Superior temporal gyrus (tissue), 1 donor: ENCODE results near the gene TNFRSF17.
"Not testable (repeated sequence)": the region's sequence is repeated elsewhere in the genome, so short reads cannot be mapped to it uniquely, and the experiment has no call there.

Experiments used
- DNase-seq: peaks from one replicate; pipeline ENCODE4 v3.0.0-alpha.2; 2016; ENCODE audit errors: extremely low spot score

TNFRSF17 gene

DNA sequence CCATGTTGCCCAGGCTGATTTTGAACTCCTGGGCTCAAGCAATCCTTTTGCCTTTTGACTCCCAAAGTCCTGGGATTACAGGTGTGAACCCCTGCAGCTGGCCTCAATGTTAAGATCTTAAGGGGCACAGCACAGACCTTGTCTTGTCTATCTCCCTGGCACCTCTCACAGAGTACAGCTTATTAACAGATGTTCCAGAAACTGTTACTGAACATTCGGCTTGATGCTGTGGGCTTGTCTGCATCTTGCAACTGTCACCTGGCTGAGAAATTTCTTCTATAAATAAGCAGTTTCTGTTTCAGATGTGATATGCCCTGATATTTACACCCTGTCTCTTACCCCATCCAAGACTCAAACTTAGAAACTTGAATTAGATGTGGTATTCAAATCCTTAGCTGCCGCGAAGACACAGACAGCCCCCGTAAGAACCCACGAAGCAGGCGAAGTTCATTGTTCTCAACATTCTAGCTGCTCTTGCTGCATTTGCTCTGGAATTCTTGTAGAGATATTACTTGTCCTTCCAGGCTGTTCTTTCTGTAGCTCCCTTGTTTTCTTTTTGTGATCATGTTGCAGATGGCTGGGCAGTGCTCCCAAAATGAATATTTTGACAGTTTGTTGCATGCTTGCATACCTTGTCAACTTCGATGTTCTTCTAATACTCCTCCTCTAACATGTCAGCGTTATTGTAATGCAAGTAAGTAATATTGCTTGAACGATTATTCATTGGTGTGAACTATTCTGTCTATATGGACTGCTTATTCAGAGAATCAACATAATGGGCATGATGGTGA is at the start of gene TNFRSF17:
Gene TNFRSF17, plus strand, starts transcription at position 450 of the 791 bp plus-strand sequence. Its CDS starts 115 bp downstream, at position 565.
- peak; percentile 24 for DNase-seq

DNA sequence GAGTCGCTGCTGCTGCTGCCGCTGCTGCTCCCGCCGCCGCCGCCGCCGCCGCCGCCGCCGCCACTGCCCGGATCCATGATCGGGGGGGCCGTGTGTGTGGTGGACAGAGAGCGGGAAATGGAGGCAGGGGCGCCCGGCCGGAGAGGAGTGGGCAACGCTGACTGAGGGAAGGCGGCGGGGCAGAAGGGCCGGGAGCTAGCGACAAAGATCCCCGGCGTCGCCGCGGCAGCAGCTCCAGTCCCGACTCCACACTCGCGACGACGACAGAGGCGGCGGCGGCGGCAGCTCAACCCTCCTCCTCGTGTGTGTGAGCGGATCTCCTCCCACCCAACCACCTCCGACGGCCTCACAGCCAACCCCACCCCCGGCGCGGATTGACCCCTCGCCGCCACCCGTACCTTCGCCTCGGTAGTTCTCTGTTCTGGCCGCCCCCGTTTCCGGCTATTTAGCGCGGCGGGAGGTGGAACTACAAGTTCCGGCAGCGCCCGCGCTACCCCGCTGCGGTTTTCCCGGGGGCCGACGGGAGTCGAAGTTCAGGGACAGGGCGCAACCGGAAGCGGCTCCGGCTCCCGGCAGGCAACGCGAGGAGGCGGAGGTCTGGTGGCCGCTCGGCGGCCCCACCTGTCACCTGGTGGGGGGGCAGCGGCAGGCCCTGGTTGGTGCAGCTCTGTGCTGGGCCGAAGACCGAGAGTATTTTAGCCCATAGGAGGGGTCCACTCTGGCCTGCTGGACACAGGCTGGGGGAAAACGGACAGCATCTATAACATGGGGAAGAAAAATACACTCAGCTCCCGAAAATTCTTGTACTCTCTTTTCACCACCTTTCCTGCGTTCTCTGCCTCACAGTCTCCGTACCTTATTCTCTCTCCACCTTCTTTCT is 49.1 kb upstream of the TNFRSF17 start, which contains the start of gene GSPT1:
Gene GSPT1, minus strand, starts transcription at position 313 of the 880 bp plus-strand sequence. Its CDS starts 236 bp downstream, at position 77.
- DNase-seq: peak; percentile 98

DNA sequence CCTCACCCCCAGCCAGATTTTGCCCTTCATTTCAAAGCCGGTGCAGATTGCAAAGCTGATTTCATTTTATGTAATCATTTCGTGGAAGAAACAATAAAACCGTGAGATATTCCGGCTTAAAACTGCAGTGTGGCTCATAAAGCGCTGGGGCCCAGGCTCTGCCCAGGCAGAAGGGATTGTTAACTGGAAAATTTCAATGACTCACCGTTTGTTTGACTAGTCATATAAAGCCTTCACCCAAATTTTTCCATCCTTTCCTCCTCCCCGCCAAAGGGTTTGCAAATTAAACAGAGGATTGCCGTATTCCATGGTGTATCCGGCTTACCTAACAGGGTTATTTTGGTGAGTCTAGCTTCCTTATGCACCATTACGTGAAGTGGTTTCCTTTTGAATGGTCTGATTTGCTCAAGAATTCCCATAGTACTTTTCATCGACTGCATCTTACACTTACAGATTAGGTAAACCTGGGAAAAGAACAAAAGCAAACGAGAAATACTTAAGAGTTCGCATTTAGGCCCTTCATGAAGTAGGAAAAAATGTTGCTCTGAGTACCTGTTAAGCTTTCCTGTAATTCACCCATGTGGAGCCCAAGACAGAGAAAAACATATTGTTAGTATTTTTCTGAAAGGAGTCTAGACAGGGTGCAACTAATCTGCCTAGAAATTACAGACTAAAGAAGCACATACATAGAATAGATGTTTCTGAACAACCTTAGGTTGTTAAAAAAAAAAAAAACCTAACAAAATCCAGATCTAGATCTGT is 48.3 kb upstream of the TNFRSF17 start:
- peak; percentile 73 for DNase-seq

DNA sequence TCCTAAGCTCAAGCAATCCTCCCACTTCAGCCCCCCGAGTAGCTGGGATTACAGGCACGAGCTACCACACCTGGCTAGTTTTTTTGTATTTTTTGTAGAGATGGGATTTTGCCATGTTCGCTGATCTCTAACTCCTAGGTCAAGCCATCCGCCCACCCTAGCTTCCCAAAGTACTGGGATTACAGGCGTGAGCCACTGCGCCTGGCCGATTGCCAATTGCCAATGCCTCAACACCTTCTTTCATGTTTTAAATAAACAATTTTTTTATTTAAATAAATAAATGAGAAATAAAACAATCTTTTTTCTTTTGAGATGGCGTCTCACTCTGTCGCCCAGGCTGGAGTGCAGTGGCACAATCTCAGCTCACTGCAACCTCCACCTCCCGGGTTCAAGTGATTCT is 41.0 kb upstream of the TNFRSF17 start:
- DNase-seq: not testable (repeated sequence)

DNA sequence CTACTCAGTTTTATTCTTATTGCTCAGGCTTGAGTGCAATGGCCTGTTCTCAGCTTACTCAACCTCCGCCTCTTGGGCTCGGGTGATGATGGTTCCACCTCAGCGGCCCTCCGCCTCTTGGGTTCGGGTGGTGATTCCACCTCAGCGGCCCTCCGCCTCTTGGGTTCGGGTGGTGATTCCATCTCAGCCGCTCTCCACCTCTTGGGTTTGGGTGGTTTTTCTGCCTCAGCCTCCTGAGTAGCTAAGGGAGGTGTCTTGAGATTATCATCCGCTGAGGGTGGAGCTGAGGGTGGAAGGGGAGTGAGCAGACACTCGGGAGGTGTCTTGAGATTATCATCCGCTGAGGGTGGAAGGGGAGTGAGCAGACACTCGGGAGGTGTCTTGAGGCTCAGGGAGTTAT is 37.7 kb upstream of the TNFRSF17 start:
- DNase-seq: not testable (repeated sequence)

DNA sequence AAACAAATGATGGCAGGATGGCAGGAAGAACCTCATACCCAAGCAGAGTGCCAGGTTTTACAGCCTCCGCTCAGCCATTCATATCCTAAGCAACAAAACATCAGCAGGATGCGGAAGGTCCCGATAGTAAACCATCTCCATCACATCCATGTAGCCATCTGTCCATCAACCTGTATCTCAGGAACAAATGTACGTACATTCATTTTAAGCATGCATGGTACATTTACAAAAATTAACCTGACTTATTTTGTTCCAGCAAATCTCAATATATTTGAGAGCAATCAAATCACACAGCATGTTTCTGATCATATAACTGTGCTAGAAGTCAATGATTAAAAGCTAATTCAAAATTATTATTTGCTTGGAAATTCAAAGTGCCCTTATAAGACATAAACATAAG is 23.1 kb upstream of the TNFRSF17 start, which contains the start of gene NPIPB2:
Gene NPIPB2, minus strand, starts transcription at position 101 of the 400 bp plus-strand sequence. Its CDS starts 0 bp downstream, at position 101.
- not testable (repeated sequence) for DNase-seq

DNA sequence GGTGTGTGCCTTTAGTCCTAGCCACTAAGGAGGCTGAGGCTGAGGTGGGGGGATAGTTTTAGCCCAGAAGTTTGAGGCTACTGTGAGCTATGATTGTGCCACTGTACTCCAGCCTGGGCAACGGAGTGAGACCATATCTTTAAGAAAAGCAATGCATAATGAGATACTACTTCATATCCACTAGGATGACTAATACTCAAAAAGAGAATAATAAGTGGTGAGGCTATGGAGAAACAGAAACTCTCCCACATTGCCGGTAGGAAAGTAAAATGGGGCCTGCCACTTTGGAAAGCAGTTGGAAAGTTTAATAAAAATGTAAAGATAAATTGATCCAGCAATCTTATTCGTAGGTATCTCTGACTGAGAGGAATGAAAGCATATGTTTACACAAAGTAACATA is 18.6 kb upstream of the TNFRSF17 start:
- no peak for DNase-seq

DNA sequence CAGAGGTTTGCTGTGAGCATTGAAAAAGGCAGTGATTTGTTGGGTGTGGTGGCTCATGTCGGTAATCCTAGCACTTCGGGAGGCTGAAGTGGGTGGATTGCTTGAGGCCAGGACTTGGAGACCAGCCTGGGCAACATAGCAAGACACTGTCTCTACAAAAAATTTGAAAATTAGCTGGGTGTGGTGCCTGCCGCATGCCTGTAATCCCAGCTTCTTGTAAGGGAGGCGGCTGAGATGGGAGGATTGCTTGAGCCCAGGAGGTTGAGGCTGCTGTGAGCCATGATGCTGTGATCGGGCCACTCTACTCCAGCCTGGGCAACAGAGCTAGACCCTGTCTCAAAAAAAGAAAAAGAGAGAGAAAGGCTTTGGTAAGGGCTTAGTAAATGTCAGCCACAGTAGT is 16.2 kb upstream of the TNFRSF17 start:
- no peak for DNase-seq

DNA sequence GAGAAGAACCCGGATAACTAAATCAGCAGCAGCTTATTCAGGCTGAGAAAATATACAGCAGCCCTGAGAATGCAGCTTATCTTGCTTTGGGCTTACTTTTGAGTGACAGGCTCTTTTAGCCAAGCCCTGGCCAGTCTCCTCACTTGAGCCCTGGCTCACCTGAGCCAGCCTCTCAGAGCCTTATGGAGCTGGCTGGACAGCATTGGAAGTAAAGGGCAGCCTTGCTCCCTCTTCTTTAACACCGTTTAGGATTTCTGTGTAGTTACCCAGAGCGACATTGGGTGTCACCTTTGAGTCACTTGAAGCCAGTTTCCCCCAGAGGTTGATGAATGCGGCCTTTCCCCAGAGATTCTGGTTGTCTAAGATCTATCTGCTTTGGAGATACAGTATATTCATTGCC is 15.5 kb upstream of the TNFRSF17 start:
- peak; percentile 83 for DNase-seq

DNA sequence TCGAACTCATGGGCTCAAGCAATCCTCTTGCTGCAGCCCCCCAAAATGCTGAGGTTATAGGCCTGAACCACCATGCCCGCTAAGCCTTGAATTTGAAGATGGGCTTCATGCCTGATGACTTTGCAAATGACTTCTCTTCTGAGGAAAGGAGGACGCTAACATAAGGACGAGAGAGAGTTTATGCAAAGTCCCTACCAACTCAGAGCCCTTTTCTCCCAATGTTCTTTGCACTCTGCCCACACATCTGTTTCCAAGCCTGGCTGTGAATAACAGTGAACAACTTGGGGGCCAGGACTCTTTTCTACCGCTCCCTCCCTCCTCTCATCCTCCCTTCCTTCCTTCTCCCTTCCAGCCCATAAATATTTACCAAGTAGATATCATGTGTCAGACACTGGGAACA is 14.6 kb upstream of the TNFRSF17 start:
- DNase-seq: no peak

DNA sequence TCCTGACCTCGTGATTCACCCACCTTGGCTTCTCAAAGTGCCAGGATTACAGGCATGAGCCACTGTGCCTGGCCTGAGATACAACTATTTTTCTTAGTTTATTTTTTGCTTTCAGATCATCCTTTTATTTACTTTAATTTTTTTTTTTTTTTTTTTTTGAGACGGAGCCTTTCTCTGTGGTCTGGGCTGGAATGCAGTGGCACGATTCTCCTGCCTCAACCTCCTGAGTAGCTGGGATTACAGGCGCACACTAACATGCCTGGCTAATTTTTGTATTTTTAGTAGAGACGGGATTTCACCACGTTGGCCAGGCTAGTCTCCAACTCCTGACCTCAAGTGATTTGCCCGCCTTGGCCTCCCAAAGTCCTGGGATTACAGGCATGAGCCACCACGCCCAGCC is 11.4 kb upstream of the TNFRSF17 start:
- not testable (repeated sequence) for DNase-seq

DNA sequence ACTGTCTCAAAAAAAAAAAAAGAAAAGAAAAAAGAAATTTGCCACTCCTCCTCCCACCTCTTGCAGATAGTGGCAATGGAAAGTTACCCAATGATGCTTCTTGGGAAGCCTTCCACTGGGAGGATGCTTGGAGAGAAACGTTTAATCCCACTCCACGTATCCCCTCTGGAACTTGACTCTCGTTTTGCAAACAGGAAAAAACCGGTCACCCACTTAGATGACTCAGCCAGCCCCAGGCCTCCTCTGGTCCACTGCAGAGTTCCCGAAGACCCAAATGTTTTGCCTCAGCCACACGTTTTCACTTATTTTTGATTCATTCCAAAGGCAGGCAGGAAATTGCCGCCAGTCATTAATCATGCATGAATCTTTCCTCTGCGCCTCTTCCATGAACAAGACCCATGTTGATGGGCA is 9.3 kb upstream of the TNFRSF17 start:
- no peak for DNase-seq

DNA sequence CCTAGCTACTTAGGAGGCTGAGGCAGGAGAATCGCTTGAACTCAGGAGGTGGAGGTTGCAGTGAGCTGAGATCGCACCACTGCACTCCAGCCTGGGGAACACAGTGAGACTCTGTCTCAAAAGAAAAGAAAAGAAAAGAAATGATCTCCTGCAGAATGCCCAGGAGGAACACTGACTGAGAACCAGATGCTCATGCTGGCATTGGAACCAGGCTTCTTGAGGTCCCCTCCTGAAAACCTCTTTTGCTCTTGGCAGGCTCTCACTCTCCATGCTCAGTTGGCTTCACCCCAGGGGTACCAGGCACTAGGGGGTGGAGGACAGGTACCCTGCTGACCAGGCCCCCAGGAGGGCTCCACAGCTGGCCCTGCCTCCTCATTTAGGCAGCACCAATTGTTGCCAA is 8.5 kb upstream of the TNFRSF17 start:
- no peak for DNase-seq

DNA sequence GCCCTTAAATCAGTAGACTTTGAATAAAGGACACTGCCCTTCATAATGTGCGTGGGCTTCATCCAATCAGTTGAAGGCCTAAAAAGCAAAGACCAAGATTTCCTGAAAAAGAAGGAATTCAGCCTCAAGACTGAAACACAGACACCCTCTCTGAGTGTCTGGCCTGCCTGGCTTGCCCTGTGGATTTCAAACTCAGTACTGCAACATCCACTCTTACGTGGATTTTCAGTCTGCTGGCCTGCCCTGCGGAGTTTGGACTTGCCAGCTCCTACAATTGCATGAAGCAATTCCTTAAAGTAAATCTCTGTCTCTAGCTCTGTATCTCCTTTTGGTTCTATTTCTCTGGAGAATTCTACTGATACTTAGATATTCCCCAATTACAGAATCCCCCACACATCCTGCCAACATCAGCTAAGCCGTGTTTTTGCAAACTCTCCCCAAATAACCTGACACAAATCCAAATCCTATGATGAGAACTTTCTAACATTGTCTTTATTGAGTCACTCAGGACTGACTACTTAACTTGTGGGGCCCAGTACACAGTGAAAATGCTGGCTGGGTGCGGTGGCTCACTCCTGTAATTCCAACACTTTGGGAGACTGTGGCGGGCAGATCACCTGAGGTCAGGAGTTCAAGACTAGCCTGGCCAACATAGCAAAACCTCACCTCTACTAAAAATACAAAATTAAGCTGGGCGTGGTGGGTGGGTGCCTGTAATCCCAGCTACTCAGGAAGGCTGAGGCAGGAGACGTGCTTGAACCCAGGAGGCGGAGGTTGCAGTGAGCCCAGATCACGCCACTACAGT is 7.2 kb upstream of the TNFRSF17 start:
- no peak for DNase-seq

DNA sequence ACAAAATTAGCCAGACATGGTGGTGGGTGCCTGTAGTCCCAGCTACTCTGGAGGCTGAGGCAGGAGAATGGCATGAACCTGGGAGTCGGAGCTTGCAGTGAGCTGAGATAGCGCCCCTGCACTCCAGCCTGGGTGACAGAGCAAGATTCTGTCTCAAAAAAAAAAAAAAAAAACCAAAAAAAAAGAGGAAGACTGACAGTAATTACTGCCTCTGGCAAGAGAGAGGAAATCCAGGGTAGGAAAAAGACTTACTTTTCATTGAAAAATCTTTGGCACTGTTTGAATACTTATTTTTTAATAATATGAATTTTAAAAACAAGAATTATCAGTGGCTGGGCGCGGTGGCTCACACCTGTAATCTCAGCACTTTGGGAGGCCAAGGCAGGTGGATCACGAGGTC is 2.6 kb upstream of the TNFRSF17 start:
- not testable (repeated sequence) for DNase-seq

DNA sequence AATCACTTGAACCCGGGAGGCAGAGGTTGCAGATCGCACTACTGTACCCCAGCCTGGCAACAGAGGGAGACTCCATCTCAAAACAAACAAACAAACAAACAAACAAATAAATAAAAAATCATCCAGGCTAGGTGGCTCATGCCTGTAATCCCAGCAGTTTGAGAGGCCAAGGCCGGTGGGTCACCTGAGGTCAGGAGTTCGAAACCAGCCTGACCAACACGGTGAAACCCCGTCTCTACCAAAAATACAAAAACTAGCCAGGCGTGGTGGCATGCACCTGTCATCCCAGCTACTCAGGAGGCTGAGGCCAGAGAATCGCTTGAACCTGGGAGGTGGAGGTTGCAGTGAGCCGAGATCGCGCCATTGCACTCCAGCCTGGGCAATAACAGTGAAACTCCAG is 2.0 kb upstream of the TNFRSF17 start:
- not testable (repeated sequence) for DNase-seq

DNA sequence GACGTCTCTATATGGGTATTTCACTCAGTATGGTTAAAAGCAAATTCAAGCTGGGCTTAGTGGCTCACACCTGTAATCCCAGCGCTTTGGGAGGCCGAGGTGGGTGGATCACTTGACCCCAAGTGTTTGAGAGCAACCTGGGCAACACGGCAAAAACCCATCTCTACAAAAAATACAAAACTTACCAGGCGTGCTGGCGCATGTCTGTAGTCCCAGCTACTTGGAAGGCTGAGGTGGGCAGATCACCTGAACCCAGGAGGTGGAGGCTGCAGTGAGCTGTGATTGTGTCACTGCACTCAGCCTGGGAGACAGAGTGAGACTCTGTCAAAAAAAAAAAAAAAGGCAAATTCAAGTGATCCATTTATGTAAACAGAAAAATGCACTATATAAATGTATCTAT is 1.3 kb upstream of the TNFRSF17 start:
- no peak for DNase-seq

DNA sequence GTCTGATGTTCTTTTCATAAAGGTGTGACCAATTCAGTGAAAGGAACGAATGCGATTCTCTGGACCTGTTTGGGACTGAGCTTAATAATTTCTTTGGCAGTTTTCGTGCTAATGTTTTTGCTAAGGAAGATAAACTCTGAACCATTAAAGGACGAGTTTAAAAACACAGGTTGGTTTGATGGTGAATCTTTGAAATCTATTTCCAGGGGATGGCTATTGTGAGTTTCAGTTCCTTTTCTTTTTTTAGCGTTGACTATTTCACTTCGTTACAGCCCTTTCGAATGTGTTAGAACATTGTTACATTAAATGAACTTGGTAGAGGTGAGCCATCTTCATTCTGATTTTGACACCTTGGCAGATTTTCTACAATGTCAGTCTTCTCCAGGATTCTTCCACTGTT is 1.2 kb downstream of the TNFRSF17 start:
- DNase-seq: no peak

DNA sequence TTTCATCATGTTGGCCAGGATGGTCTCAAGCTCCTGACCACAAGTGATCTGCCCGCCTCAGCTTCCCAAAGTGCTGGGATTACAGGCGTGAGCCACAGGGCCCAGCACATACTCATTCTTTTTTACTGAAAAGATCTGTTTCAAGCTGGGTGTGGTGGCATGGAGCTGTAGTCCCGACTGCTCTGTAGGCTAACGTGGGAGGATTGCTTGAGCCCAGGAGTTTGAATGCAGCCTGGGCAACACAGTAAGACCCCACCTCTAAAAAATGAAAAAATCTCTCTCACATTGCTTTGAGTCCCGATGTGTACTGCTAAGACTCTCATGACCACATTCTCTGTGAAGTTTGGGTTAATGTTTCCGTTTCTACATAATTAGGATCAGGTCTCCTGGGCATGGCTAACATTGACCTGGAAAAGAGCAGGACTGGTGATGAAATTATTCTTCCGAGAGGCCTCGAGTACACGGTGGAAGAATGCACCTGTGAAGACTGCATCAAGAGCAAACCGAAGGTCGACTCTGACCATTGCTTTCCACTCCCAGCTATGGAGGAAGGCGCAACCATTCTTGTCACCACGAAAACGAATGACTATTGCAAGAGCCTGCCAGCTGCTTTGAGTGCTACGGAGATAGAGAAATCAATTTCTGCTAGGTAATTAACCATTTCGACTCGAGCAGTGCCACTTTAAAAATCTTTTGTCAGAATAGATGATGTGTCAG is 2.3 kb downstream of the TNFRSF17 start:
- no peak for DNase-seq

DNA sequence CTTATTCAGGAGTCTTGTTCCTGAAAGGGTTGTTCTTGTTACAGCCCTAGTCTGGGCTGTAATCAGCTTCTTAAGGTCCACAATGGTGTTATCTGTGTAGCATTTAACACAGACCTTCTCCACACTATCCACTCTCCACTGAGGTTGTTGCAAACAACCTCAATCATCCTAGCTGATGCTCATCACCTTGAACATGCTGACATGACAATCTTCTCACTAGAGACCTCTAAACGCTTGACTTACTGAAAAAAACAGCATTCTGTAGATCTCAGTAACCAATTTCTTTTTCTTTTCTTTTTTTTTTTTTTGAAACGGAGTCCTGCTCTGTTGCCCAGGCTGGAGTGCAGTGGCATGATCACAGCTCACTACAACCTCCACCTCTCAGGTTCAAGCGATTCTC is 3.6 kb downstream of the TNFRSF17 start:
- DNase-seq: no peak
